Measurements from ENCODE around the gene ACOT11. TPM values are rescaled to one million over a fixed set of nuclear protein-coding genes. Genes with fewer than 3 reads are reported as not detected.

The ACOT11 gene
- polyA plus RNA-seq, 1 donor from 2014 or later = not detected

DNA sequence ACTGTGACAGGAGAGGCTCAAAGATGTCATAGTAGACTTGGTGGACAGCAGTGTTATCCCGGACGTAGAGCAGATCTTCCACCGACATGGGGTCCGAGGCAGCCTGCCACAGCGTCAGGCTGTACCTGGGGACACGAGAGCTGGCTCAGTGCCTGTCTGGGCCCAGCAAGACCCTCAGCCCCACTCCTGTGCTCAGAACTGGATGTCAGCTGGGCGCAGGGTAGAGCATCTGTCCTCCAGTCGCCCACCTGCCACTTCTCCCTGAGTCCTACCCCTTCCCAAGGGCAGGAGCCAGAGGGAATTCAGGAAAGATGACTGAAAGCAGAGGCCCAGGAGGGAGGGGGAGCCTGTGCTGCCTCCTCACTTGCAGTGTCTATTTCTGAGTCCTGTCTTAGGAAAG lies 63.6 kb downstream of the ACOT11 start:
- no peaks in the 10 kb centered on the region for H3K79me2 ChIP-seq (replicated peaks; ENCODE audit: insufficient read depth, low read length)
- H3K9me2 ChIP-seq (ENCODE audit: insufficient read depth, low read length) = no peaks in the 10 kb centered on the region
- no peak overlapping the region for H3K9ac ChIP-seq (ENCODE audit: low read length)
- H3K9me3 ChIP-seq (ENCODE audit: low read length) = no peaks in the 10 kb centered on the region
- no peak overlapping the region for H3K4me3 ChIP-seq (ENCODE audit: low read length)
- H3F3A ChIP-seq (ENCODE audit: insufficient read depth, low read length, poor library complexity, severe bottlenecking) = no peaks in the 10 kb centered on the region
- no peak overlapping the region for H3K27ac ChIP-seq (ENCODE audit: low read length)
- no peaks in the 10 kb centered on the region for H3K27me3 ChIP-seq (ENCODE audit: insufficient read depth, low read depth, low read length)
- H3K4me2 ChIP-seq (ENCODE audit: low read length) = no peak overlapping the region
- H2AFZ ChIP-seq (ENCODE audit: low read depth, low read length) = no peak overlapping the region
- no peaks in the 10 kb centered on the region for H3K36me3 ChIP-seq (ENCODE audit: insufficient read depth, low read length)
- TF ChIP-seq, protein P1, sequence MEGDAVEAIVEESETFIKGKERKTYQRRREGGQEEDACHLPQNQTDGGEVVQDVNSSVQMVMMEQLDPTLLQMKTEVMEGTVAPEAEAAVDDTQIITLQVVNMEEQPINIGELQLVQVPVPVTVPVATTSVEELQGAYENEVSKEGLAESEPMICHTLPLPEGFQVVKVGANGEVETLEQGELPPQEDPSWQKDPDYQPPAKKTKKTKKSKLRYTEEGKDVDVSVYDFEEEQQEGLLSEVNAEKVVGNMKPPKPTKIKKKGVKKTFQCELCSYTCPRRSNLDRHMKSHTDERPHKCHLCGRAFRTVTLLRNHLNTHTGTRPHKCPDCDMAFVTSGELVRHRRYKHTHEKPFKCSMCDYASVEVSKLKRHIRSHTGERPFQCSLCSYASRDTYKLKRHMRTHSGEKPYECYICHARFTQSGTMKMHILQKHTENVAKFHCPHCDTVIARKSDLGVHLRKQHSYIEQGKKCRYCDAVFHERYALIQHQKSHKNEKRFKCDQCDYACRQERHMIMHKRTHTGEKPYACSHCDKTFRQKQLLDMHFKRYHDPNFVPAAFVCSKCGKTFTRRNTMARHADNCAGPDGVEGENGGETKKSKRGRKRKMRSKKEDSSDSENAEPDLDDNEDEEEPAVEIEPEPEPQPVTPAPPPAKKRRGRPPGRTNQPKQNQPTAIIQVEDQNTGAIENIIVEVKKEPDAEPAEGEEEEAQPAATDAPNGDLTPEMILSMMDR (IDR thresholded peaks at IDR 0.05; ENCODE audit: poor library complexity, severe bottlenecking) = no peak
- TF ChIP-seq MXI1 (conservative IDR thresholded peaks at IDR 0.05; ENCODE audit: poor library complexity, severe bottlenecking) = no peak
- H4K20me1 ChIP-seq (ENCODE audit: insufficient read depth) = no peaks in the 10 kb centered on the region

GRCh38 chr1:54614024-54614423 lies 66.0 kb downstream of the ACOT11 start:
- no peak overlapping the region for H3K27ac ChIP-seq (ENCODE audit: low read length)
- no peaks in the 10 kb centered on the region for H3K36me3 ChIP-seq (ENCODE audit: insufficient read depth, low read length)

More at GRCh38 chr1:54614024-54614423, 66.0 kb downstream of the ACOT11 start:
- no peaks in the 10 kb centered on the region for H3K9me2 ChIP-seq (ENCODE audit: insufficient read depth, low read length)
- H3K9me3 ChIP-seq (ENCODE audit: low read length) = no peaks in the 10 kb centered on the region
- no peak overlapping the region for H2AFZ ChIP-seq (ENCODE audit: low read depth, low read length)
- H3K79me2 ChIP-seq (replicated peaks; ENCODE audit: insufficient read depth, low read length) = no peaks in the 10 kb centered on the region
- H3K27me3 ChIP-seq (ENCODE audit: insufficient read depth, low read depth, low read length) = no peaks in the 10 kb centered on the region
- H3F3A ChIP-seq (ENCODE audit: insufficient read depth, low read length, poor library complexity, severe bottlenecking) = no peaks in the 10 kb centered on the region
- no peak overlapping the region for H3K4me3 ChIP-seq (ENCODE audit: low read length)
- TF ChIP-seq RAD21 (conservative IDR thresholded peaks at IDR 0.05) (no peak), POLR2AphosphoS5 (IDR thresholded peaks at IDR 0.05) (no peak), TAF1 (IDR thresholded peaks at IDR 0.05; ENCODE audit: low read depth) (no peak), EP300 (conservative IDR thresholded peaks at IDR 0.05; ENCODE audit: poor library complexity, severe bottlenecking) (no peak), SMC3 (conservative IDR thresholded peaks at IDR 0.05; ENCODE audit: poor library complexity) (no peak), MXI1 (conservative IDR thresholded peaks at IDR 0.05; ENCODE audit: poor library complexity, severe bottlenecking) (no peak), EZH2 (IDR thresholded peaks at IDR 0.05; ENCODE audit: borderline replicate concordance, insufficient read depth, low read length, poor library complexity, severe bottlenecking) (no peak)
- TF ChIP-seq, protein P1 (IDR thresholded peaks at IDR 0.05; ENCODE audit: poor library complexity, severe bottlenecking) = no peak
- TF ChIP-seq, protein P2, sequence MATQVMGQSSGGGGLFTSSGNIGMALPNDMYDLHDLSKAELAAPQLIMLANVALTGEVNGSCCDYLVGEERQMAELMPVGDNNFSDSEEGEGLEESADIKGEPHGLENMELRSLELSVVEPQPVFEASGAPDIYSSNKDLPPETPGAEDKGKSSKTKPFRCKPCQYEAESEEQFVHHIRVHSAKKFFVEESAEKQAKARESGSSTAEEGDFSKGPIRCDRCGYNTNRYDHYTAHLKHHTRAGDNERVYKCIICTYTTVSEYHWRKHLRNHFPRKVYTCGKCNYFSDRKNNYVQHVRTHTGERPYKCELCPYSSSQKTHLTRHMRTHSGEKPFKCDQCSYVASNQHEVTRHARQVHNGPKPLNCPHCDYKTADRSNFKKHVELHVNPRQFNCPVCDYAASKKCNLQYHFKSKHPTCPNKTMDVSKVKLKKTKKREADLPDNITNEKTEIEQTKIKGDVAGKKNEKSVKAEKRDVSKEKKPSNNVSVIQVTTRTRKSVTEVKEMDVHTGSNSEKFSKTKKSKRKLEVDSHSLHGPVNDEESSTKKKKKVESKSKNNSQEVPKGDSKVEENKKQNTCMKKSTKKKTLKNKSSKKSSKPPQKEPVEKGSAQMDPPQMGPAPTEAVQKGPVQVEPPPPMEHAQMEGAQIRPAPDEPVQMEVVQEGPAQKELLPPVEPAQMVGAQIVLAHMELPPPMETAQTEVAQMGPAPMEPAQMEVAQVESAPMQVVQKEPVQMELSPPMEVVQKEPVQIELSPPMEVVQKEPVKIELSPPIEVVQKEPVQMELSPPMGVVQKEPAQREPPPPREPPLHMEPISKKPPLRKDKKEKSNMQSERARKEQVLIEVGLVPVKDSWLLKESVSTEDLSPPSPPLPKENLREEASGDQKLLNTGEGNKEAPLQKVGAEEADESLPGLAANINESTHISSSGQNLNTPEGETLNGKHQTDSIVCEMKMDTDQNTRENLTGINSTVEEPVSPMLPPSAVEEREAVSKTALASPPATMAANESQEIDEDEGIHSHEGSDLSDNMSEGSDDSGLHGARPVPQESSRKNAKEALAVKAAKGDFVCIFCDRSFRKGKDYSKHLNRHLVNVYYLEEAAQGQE (IDR thresholded peaks at IDR 0.05; ENCODE audit: borderline replicate concordance) = no peak
- H3K9ac ChIP-seq (ENCODE audit: low read length) = no peak overlapping the region
- no peaks in the 10 kb centered on the region for H4K20me1 ChIP-seq (ENCODE audit: insufficient read depth)
- H3K4me2 ChIP-seq (ENCODE audit: low read length) = no peak overlapping the region

All from neural cell (in vitro differentiated cells).